ENCODE data around the gene POLG. TPM values are rescaled to one million over a fixed set of nuclear protein-coding genes. Genes with fewer than 3 reads are reported as not detected.
A peak's percentile ranks its signal among the peaks of the same experiment; 100 is the strongest.

The POLG gene
- total RNA-seq, 1 donor from 2014 or later, result 50.3 TPM

- Histone ChIP-seq H3K4me3 (no peak overlapping the region), H3K9me3 (no peaks in the 10 kb centered on the region), H3K27me3 (peaks cover 32% of the 10 kb centered on the region), H3K4me1 (peaks cover 24% of the 10 kb centered on the region), H3K36me3 (no peaks in the 10 kb centered on the region), H3K27ac (no peak overlapping the region)
- DNase-seq (ENCODE audit: extremely low spot score in 2 of 2), result no peak
- intact Hi-C loops (cut with DNase I), result no loop called here
- no peak for TF ChIP-seq POLR2AphosphoS5 (IDR thresholded peaks at IDR 0.05; ENCODE audit: insufficient read depth in 1 of 2, low read depth in 1 of 2)
- TF ChIP-seq CTCF (IDR thresholded peaks at IDR 0.05), result no peak
- TF ChIP-seq POLR2A (IDR thresholded peaks at IDR 0.05), result no peak
Measured at GRCh38 chr15:89362203-89363101, 27.8 kb upstream of the POLG start.

- no peaks in the 10 kb centered on the region for H3K9me3 ChIP-seq
- no peak overlapping the region for H3K4me3 ChIP-seq
- peaks cover 23% of the 10 kb centered on the region for H3K27me3 ChIP-seq
- H3K27ac ChIP-seq, result no peak overlapping the region
- H3K4me1 ChIP-seq, result peaks cover 19% of the 10 kb centered on the region
- no peaks in the 10 kb centered on the region for H3K36me3 ChIP-seq
- TF ChIP-seq POLR2AphosphoS5 (IDR thresholded peaks at IDR 0.05; ENCODE audit: insufficient read depth in 1 of 2, low read depth in 1 of 2) (no peak), POLR2A (IDR thresholded peaks at IDR 0.05) (no peak), CTCF (IDR thresholded peaks at IDR 0.05) (no peak)
- DNase-seq (ENCODE audit: extremely low spot score in 2 of 2), result no peak
- intact Hi-C loops (cut with DNase I), result no loop called here
Measured at GRCh38 chr15:89361451-89362202, 27.0 kb upstream of the POLG start.

- H3K27ac ChIP-seq, result no peak overlapping the region
- no peaks in the 10 kb centered on the region for H3K9me3 ChIP-seq
- TF ChIP-seq CTCF (IDR thresholded peaks at IDR 0.05) (no peak), POLR2AphosphoS5 (IDR thresholded peaks at IDR 0.05; ENCODE audit: insufficient read depth in 1 of 2, low read depth in 1 of 2) (no peak), POLR2A (IDR thresholded peaks at IDR 0.05) (no peak)
- intact Hi-C loops (cut with DNase I), result no loop called here
- H3K36me3 ChIP-seq, result no peaks in the 10 kb centered on the region
- no peak overlapping the region for H3K4me3 ChIP-seq
- H3K4me1 ChIP-seq, result peaks cover 19% of the 10 kb centered on the region
- no peak for DNase-seq (ENCODE audit: extremely low spot score in 2 of 2)
- peaks cover 15% of the 10 kb centered on the region for H3K27me3 ChIP-seq
Measured at GRCh38 chr15:89360294-89360971, 25.8 kb upstream of the POLG start.

- peaks cover 19% of the 10 kb centered on the region for H3K4me1 ChIP-seq
- H3K27ac ChIP-seq, result no peak overlapping the region
- peak overlapping the region in 1 of 2 donors; percentile 37 for H3K4me3 ChIP-seq
- intact Hi-C loops (cut with DNase I), result loop anchor here (5.0 to 10.0 kb wide), 2 partner anchors 68 to 195 kb away; no protein-coding TSS in a partner anchor
- peaks cover 15% of the 10 kb centered on the region for H3K27me3 ChIP-seq
- no peaks in the 10 kb centered on the region for H3K9me3 ChIP-seq
- H3K36me3 ChIP-seq, result no peaks in the 10 kb centered on the region
- DNase-seq (ENCODE audit: extremely low spot score in 2 of 2), result no peak
- TF ChIP-seq POLR2A (IDR thresholded peaks at IDR 0.05) (no peak), CTCF (IDR thresholded peaks at IDR 0.05) (no peak), POLR2AphosphoS5 (IDR thresholded peaks at IDR 0.05; ENCODE audit: insufficient read depth in 1 of 2, low read depth in 1 of 2) (no peak)
Measured at GRCh38 chr15:89359471-89360293, 25.1 kb upstream of the POLG start.
